Omental fat pad (tissue), 4 donors: Measurements from ENCODE around the gene DPYSL3. TPM values are rescaled to one million over a fixed set of nuclear protein-coding genes. Genes with fewer than 3 reads are reported as not detected.

ENCODE experiments used
- ATAC-seq: fragments of 150-250 bp; one replicate; pipeline ENCODE4 v1.9.1; 2016; ENCODE audit warnings: mild to moderate bottlenecking, moderate library complexity; ENCODE audit not compliant: low FRiP score
- DNase-seq: peaks from one replicate; pipeline ENCODE4 v3.0.0-alpha.2; 2019; ENCODE audit warnings: low spot score
- total RNA-seq, 4 donors: library from RNA; depleted of rRNA; stranded (reverse); fragments of >200 nt; gene quantifications; one replicate each; pipeline ENCODE4 v1.1.0, GENCODE V29; 2016
- TF ChIP-seq, protein P1 (sequence below), 3 donors: fragments of 450-650 bp; IDR thresholded peaks; one replicate each; pipeline ENCODE4 v1.5.1; 2016 to 2017; ENCODE audit warnings: antibody characterized with exemption in 3 of 3, mild to moderate bottlenecking in 3 of 3, moderate library complexity in 2 of 3

The DPYSL3 gene
- total RNA-seq, 4 donors from 2014 or later: 26.9 to 78.0 (median 54.9) TPM

DNA sequence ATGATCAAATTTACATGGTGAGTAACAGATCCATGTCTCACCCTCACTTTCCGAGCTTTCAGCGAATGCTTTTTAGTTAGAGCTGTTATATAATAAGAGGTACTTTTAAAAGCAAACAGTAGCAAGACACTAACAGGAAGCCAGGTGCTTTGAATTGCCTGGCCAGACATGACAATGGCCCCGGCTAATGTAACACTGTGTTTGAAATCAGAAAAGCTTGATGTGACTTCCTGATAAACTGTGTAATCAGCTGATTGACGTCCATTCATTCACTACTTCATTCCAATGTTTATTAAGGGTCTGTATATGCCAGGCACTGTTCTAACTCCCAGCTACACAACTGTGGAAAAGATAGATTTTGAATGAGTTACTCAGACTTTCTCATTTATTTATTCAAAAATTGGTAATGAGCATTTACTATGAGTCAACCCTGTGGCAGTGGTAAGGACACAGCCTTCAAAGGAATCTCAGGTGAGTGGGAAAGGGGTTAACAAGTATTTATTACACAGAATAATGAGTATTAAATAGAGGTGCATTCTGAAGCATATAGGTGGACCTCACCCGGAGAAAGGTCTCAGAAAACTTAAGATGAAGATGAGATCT lies 26.6 kb downstream of the DPYSL3 start:
- DNase-seq: no peak
- no peak for ATAC-seq
- TF ChIP-seq, protein P1, sequence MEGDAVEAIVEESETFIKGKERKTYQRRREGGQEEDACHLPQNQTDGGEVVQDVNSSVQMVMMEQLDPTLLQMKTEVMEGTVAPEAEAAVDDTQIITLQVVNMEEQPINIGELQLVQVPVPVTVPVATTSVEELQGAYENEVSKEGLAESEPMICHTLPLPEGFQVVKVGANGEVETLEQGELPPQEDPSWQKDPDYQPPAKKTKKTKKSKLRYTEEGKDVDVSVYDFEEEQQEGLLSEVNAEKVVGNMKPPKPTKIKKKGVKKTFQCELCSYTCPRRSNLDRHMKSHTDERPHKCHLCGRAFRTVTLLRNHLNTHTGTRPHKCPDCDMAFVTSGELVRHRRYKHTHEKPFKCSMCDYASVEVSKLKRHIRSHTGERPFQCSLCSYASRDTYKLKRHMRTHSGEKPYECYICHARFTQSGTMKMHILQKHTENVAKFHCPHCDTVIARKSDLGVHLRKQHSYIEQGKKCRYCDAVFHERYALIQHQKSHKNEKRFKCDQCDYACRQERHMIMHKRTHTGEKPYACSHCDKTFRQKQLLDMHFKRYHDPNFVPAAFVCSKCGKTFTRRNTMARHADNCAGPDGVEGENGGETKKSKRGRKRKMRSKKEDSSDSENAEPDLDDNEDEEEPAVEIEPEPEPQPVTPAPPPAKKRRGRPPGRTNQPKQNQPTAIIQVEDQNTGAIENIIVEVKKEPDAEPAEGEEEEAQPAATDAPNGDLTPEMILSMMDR (IDR thresholded peaks at IDR 0.05): no peak

DNA sequence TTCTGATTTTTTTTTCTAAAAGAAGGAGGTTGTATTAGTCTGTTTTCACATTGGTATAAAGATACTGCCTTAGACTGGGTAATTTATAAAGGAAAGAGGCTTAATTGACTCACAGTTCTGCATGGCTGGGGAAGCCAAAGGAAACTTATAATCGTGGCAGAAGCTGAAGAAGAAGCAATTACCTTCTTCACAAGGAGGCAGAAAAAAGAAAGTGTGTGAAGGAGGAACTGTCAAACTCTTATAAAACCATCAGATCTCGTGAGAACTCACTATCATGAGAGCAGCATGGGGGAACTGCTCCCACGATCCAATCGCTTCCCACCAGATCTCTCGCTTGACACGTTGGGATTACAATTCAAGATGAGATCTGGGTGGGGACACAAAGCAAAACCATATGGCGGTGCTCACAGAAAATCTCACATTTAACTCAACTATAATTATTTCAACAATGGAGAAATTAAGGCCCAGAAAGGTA lies 27.1 kb downstream of the DPYSL3 start:
- DNase-seq: no peak
- ATAC-seq: no peak
- TF ChIP-seq, protein P1 (IDR thresholded peaks at IDR 0.05): no peak

DNA sequence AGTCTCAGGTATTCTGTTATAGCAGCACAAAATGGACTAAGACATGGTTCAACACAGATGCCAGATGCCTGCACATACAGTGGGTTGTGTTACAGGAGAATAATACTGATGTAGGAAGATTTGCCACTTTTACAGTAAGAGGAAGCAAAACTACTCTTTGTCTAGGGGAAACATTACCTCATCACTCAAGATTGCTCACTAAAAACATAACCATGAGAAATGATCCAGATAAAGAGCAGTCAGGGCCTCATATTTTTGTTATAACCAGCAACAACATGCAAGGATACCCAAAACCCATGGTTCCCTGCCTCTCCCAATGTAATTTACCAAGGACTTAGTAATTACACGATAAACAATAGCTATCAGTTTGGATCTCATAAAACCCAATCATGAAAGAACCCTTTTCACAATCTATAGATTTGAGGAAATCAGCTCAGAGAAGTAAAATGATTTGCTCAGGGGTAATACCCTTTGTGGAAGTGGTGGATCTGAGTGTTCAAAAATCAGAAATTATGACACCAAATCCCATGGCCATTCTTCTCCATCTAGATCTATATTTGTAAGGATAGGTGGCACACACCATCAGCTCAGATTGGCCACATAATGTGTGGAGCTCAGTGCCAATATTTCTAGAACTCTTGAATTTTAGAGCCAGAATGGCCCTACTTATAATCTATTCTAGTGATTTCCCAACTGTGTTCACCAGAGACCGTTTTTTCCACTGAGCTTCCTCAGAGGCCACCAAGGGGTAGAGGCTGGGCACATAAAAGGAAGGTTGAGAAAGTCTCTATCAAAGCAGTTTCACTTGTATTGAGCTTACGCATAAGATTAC lies 27.8 kb downstream of the DPYSL3 start:
- TF ChIP-seq, protein P1 (IDR thresholded peaks at IDR 0.05): no peak
- ATAC-seq: no peak
- no peak for DNase-seq

DNA sequence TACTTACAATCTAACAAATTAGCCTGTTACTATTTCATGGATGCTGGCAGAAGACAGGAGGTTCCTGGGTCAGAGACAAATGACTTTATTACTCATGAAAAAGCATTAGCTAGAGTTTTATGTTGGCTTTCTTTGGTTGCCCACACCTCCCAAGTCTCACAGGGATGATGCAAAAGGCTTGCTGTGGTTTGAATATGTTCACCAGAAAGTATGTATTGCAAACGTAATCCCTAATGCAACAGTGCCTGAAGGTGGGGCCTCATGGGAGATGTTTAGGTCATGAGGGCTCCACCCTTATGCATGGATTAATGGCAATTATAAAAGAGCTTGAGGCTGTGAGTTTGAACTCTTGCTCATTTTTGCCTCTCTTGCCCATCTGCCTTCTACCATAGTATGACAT lies 28.5 kb downstream of the DPYSL3 start:
- ATAC-seq: no peak

DNA sequence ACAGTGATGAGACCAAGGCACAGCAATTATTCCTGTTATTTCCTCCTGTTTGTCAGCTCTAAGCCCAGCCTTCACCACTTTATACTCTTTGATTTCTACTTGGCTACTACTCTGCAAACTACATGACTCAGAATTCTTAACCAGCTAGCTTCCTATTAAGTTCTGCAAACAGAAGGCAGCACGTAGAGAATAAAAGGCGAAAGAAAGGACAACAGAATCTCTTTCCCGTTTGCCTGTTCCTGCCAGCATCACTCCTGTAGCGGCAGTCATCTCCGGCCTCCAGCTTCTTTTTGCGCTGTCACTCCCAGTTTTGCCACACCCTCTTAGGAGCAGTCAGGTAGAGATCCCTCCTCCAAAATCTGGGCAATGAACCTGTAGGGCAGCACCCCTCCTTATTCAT lies 29.9 kb downstream of the DPYSL3 start:
- TF ChIP-seq, protein P1 (IDR thresholded peaks at IDR 0.05): no peak
- DNase-seq (no peak), ATAC-seq (no peak)

More for the DNA sequence above, 28.5 kb downstream of the DPYSL3 start:
- TF ChIP-seq, protein P1 (IDR thresholded peaks at IDR 0.05): no peak
- DNase-seq: no peak

DNA sequence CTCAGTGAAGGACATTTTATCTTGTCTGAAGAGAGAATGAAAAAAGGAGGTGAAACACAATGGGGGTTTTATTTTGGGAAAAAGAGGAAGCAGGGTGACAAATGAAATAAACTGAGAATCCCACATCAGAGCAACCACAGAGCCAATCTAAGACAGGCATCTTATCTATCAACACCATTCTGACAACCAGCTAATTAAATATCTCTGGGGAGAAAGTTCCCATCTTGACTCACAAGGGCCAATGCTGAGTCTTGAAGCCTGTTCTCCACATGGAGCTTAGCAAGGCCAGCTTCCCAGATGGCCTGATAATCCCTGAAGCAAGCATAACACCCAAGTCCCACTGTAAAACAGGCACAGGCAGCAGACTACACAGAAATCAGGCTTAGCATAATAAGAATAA lies 30.4 kb downstream of the DPYSL3 start:
- no peak for DNase-seq
- TF ChIP-seq, protein P1 (IDR thresholded peaks at IDR 0.05): no peak
- ATAC-seq: no peak
